ENCODE data around the gene CEP104.

- TF ChIP-seq CSRNP3 (CRISPR knock-in tag; IDR thresholded peaks at IDR 0.05) (no peak), SNAI2 (CRISPR knock-in tag; IDR thresholded peaks at IDR 0.05) (no peak), ZFP3 (CRISPR knock-in tag; IDR thresholded peaks at IDR 0.05) (no peak), PATZ1 (CRISPR knock-in tag; IDR thresholded peaks at IDR 0.05; ENCODE audit: borderline replicate concordance) (no peak), ZFP30 (CRISPR knock-in tag; IDR thresholded peaks at IDR 0.05) (no peak), CREB5 (CRISPR knock-in tag; IDR thresholded peaks at IDR 0.05; ENCODE audit: low read depth) (no peak), OSR1 (CRISPR knock-in tag; IDR thresholded peaks at IDR 0.05) (no peak), ZNF8 (CRISPR knock-in tag; IDR thresholded peaks at IDR 0.05) (no peak), RARB (CRISPR knock-in tag; IDR thresholded peaks at IDR 0.05) (no peak), ZC3H10 (CRISPR knock-in tag; IDR thresholded peaks at IDR 0.05) (no peak), GLIS3 (CRISPR knock-in tag; IDR thresholded peaks at IDR 0.05) (no peak), CSDC2 (CRISPR knock-in tag; IDR thresholded peaks at IDR 0.05) (no peak), POU6F1 (CRISPR knock-in tag; IDR thresholded peaks at IDR 0.05; ENCODE audit: borderline replicate concordance, low read depth) (no peak)
These were observed 34.6 kb downstream of the CEP104 start for GRCh38 chr1:3822421-3822820.
